ENCODE results near the gene SCAPER.

The SCAPER gene

DNA sequence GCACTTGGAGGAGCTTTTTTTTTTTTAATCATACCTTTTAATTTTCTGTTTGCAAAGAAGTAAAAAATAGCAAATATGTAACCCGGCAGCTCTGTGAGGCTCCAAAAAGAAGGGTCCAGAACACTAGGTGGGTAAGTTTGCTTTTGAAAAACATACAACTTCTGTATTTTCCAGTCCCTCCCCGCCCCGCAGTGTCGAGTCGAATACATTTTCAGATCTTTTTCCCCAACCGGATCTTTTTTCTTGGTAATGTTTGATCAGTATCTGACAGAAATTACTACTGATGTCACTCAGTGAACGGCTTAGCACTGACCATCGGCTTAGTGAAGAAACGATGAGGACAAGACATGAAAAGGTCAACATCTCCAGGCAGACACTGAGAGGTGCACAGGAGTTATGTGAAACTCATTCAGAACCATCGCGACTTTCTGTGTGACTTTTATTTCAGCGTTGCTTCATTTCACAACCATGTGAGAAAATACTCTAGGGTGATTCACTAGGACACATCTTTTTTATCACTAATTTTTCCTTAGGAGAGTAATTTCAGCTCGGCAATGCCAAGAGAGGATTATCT, 557.6 kb downstream of the SCAPER start:
- no peak for DNase-seq

DNA sequence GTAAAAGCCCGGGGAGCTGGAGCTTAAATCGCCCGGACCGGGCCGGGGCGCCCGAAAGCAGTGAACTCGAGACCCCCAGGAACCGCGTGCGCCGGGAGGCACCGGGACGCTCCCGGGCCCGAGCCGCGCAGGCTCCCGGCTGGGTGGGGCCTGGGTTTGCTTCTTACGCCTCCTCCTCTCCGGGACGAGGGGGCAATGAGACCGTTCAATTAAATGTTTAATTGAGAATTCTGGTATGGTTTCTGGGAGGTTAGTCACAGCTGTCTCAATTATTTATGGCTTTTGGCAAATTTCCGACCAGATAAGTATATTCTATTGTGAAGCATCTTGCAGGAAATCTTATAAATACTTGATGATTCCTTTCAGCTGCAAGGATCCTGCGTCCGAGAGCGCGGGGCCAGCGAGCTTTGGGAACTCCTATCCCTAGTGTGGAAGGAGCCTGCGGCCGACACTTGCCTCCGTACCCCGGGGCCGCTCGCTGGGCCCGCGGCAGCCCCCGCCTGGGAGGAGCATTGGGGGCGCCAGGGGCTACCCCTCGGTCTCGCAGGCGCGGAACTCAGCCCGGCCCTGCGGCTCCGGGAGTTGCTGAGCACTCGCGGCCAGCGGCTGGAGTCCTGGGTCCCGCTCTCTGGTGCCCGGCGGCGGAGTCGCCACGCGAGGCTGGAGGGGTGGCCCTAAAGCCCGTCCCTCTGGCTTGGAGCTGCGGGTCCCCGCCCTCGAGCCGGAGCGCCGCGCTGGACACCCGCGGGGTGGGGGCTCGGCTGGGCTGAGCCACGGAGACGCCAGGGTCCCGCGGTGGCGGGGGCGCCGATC, 558.3 kb downstream of the SCAPER start:
- DNase-seq, result no peak

DNA sequence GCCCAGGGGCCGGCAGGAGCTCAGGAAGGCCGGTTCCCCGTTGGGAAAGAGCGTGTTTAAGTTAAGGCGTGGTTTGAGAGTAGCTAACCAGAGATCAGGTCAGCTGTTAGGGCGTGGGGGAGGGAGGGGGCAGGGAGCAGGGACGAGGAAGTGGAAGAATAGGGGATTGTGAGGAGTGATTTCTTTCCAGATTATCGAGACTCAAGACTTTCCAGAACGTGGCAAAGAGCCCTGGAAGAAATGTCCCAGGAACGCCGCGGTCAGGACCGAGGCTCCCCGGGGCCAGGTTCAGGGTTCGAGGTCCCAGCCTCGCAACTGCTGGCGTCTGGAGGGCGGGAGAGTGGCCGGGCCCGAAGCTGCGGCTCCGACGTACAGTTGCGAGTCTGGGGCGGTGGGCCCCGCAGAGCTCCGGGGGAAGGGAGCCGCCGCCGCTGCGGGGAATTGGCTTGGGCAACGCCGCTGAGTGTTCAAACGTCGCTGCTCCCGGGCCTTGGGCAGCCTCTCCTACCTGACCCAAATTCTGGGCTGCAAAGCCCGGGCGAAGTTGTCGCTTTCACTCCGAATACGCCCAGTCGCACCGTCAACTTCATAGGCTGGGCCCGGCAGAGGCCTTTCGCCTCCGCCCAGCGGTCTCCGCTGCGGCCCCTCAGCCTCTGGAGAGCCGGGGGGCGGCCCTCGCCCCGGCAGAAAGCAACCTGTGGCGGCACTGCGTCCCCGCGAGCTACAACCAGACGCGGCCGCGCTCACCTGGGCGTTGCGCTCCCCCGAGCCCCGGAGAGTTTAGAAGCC, 559.1 kb downstream of the SCAPER start:
- no peak for DNase-seq

DNA sequence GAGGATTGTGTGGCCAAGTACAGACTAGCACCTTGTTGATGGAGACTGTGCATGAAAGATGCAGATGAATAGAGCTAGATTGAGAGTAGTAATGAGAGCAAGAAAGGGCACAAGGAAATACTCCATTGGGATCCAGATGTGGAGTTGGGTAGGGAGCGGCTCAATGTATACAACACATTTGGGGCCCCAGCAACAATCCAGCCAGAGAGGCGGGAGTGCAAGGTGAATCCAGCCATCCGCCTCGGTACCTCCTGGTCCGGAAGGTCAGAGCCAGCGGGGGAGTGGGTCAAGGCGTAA, 559.6 kb downstream of the SCAPER start:
- no peak for DNase-seq

DNA sequence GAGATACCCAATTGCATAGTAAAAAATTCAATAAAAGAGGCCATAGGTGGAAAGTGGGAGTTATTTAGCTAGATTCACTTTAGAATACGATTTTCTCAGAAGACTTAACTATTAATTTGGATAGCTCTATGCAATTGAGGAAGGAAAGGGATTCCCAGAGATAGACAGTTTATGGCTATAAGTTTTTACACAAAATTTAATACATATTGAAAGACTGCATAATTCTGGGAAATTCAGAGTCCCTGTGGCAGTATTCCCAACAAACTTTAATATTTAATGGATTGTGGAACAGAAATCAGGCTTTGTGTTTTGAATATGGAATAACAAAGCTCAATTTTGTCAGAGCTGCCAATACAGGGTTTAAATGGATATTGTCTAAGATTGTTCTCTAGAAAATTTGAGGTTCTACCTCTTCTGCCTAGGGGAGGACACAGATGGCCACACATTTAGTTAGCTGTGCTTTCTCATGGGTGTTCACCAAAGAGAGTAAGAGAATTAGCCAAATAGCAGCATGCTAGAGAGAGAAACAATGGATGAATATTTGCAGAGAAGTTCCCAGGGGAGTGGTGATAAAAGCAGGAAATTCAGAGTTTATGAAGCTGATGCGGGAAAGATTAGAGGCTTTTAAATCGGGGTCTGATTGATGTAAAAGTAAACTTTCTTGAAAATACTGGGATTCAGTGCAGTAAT, 560.1 kb downstream of the SCAPER start:
- DNase-seq, result no peak

DNA sequence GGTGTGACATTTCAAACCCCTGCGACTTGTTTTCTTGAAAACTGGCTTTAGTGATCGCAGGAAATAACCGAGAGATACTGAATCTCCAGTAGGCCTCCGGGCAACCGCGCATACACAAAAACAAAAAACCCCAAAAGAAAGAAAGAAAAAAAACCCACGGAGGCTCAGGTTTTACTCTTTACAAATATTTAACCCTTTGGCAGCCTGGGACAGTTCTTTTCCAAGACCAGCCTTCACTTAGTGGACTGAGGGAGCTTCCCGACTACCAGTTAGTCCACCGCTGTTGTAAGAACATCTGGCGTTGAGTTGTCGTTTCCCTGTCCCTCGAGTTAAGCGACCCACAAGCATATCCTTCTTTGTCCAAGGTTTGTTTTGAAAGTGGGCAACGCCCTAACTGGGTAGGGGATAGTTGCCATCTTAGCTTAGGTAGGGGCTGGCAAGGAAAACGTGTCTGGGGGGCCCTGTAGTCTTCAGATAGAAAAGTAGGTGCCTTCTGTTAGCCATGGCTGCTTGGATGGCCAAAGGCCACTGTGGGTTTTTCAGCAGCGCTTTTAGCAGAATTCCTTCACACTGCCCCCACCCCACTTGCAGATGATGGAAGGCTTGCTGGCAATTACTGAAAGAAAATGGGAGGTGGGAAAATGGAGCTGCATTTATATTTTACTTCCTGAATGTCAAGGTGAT, 561.7 kb downstream of the SCAPER start:
- peak in 2 of 3 experiments; percentile 58 to 70 for DNase-seq

DNA sequence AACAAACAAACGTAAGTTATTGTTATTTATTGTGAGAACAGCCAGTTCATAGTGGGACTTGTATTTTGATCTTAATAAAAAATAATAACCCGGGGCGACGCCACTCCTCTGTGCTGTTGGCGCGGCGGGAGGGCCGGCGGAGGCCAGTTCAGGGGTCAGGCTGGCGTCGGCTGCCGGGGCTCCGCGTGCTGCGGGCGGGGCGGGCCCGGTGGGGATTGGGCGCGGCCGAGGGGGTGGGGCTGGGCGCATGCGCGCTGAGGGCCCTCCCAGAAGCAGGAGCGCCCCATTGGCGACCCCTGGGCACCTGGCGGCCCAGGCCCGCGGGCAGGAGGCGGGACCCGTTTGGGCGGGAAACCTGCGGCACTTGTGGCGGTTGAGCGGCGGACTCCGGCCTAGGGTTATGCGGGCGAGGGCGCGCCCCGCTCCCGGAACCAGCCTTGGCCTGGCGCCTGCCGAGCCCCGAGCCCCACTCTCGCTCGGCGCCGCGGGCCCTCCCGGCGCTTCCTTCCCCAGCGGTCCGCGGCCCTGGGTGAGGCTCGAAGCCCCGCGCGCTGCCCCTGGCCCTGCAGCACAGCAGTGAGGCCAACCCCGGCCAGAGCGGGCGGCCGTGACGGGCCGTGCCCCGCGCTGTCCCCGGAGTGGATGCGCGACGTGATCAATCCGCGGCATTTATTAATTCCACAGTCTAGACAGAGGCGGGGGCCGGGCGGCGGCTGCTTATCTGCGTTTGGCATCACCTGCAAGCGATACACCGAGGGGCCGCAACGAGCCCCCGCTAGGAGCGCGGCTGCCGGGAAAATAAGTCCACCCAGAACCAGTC, 562.5 kb downstream of the SCAPER start:
- DNase-seq, result peak in 2 of 3 experiments; percentile 89 to 93

DNA sequence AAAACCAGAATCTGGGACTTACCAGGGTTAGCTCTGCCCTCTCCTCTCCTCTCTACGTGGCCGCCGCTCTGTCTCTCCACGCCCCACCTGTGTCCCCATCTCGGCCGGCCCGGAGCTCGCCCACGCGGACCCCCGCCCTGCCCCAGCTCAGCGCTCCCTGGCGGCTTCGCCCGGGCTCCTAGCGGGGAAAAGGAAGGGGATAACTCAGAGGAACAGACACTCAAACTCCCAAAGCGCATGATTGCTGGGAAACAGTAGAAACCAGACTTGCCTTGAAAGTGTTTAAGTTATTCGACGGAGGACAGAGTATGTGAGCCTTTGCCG, 563.1 kb downstream of the SCAPER start:
- DNase-seq, result peak in 1 of 3 experiments; percentile 91

DNA sequence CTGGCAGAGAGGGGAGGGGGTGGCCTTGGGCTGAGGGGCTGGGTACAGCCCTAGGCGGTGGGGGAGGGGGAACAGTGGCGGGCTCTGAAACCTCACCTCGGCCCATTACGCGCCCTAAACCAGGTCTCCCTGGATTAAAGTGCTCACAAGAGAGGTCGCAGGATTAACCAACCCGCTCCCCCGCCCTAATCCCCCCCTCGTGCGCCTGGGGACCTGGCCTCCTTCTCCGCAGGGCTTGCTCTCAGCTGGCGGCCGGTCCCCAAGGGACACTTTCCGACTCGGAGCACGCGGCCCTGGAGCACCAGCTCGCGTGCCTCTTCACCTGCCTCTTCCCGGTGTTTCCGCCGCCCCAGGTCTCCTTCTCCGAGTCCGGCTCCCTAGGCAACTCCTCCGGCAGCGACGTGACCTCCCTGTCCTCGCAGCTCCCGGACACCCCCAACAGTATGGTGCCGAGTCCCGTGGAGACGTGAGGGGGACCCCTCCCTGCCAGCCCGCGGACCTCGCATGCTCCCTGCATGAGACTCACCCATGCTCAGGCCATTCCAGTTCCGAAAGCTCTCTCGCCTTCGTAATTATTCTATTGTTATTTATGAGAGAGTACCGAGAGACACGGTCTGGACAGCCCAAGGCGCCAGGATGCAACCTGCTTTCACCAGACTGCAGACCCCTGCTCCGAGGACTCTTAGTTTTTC, 563.6 kb downstream of the SCAPER start:
- DNase-seq, result peak; percentile 28 to 94 (median 90)

DNA sequence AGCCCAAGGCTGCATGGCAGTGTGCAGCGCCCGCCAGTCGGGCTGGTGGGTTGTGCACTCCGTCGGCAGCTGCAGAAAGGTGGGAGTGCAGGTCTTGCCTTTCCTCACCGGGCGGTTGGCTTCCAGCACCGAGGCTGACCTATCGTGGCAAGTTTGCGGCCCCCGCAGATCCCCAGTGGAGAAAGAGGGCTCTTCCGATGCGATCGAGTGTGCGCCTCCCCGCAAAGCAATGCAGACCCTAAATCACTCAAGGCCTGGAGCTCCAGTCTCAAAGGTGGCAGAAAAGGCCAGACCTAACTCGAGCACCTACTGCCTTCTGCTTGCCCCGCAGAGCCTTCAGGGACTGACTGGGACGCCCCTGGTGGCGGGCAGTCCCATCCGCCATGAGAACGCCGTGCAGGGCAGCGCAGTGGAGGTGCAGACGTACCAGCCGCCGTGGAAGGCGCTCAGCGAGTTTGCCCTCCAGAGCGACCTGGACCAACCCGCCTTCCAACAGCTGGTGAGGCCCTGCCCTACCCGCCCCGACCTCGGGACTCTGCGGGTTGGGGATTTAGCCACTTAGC, 564.3 kb downstream of the SCAPER start:
- peak in 2 of 3 experiments; percentile 90 to 93 for DNase-seq

DNA sequence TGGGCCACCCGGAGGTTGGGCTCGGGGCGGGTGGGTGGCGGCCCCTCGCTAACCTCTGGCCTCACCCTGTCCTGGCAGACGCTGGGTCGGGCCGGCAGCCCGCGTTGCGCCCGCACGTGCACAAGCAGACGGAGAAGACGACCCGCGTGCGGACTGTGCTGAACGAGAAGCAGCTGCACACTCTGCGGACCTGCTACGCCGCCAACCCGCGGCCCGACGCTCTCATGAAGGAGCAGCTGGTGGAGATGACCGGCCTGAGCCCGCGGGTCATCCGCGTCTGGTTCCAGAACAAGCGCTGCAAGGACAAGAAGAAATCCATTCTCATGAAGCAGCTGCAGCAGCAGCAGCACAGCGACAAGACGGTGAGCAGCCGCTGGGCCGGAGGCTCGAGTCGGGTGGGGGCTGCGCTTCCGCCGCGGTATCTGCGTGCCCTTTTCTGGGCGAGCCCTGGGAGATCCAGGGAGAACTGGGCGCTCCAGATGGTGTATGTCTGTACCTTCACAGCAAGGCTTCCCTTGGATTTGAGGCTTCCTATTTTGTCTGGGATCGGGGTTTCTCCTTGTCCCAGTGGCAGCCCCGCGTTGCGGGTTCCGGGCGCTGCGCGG, 564.8 kb downstream of the SCAPER start:
- DNase-seq, result peak; percentile 3 to 84 (median 81)

DNA sequence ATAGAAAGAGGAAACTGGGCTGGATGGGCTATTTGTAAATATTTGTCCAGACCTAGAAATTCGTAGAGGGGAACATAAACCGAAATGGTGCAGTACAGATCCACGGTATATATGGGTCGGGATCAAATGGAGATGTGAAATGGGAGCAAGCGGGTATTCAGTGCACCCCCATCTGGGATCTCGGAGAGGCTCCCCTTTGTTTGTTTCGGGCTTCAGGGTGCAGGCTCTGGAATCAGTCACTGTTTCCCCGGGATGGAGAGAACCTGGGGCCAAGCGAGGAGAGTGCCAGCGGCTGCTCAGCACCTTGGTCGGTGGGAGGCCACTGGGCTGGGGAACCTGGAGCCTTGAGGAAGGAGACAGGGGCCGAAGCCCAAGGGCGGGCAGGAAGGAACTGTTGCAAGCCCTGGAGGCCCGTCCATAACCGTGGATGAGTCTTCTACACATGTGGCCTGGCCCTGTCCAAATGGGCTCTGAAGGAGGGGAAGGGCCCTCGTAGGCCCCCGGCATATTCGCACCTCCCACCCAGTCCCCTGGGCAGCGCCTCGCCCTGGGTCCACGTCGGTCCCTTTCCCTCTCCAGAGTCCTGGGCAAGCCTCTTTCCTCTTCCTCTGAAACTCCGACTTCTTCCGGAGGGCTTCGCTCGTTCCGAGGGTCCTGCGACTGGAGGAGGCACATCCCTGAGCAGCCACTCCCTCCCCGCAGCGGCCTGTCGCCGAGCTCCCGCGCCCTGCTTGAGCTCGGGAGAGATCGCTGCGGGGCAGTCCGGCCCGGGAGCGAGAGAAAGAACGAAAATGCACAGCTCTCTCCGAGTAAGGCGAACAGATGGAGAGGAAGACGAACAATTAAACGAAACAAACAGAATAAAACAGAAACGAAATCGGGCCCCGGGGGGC, 565.6 kb downstream of the SCAPER start:
- DNase-seq, result peak in 1 of 3 experiments; percentile 74

DNA sequence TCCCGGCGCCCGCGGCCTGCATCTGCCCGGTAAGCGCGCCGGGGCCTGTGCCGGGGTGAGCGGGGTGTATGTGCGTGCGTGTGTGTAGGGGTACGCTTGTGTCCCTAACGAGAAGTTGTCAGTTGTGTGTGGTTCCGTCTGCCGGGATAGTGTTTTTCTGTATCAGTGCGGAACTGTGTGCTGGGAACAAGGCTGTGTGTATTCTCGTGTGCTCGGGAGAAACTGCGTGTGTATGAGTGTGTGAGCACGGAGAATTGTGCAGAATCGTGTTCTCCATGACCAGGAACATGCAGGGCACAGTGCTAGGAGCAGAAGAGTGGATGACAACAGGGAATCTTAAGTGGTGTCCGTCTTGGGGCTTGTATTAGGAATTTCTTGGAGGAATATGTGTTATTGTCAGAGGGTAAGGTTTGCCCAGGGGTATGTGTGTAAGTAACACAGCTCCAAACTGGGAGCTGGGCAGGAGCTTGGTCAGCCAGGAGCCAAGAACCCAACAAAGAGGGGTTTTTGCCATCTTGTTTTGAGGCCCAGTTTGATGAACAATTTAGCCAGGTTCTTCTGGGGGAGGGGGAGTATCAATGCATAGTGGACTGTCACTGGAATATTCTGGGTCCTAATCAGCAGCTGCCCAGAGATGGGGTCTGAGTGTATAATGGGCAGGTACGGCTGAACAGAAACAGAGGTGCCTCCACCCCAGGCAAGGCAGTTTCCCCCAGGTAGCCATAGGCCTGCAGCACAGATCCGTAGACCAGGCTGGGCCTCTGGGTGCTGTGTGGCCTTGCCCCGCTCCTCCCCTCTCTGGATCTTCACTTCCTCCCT, 566.4 kb downstream of the SCAPER start:
- DNase-seq, result no peak

DNA sequence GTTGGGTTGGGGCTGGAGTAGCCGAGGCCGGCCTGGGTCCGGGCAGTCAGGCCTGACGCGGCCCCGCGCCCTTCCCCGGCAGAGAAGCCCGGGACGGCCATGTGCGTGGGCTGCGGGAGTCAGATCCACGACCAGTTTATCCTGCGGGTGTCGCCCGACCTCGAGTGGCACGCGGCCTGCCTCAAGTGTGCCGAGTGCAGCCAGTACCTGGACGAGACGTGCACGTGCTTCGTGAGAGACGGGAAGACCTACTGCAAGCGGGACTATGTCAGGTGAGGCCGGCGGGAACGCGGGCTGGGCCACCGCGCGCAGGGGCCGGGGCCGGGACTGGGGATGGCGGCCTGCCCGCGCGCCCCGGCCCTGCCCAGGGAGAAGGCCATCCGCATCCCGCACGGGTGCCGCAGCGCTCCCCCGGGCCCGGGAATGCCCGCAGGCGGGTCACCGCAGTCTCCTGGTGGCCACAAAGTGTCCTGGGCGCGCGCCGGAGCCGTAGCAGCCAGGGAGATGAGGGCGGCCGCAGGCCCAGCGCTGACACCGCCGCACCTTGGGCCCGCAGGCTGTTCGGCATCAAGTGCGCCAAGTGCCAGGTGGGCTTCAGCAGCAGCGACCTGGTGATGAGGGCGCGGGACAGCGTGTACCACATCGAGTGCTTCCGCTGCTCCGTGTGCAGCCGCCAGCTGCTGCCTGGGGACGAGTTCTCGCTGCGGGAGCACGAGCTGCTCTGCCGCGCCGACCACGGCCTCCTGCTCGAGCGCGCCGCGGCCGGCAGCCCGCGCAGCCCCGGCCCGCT, 567.2 kb downstream of the SCAPER start:
- DNase-seq, result no peak

DNA sequence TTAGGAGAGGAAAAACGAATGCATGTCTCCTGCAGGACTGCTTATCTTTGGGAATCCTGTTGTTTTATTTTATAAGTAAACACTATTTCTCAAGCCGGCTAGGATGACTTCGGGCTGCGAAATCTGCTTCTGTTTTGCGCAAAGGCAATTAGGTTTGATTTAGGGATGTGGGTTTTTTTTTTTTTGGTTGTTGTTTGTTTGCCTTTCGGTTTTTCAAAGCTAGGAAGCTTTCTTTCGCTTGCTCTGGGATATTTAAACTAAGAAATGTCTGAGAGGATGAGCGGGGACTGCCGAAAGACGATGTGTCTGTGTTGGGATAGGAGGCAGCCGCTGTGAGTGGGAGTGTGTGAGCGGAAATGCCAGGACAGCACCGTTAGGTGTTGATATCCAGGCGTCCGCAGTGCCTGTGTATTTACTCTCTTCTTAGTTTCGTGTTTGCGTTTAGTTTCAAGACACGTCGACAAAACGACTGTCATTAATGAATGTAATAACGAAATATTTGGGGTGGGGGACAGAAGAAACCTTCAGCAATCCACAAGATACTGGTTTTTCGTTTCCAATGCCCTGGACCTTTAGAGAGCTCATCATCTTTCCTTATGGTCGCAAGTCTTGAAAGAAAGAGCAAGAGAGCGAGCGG, 568.0 kb downstream of the SCAPER start:
- no peak for DNase-seq

DNA sequence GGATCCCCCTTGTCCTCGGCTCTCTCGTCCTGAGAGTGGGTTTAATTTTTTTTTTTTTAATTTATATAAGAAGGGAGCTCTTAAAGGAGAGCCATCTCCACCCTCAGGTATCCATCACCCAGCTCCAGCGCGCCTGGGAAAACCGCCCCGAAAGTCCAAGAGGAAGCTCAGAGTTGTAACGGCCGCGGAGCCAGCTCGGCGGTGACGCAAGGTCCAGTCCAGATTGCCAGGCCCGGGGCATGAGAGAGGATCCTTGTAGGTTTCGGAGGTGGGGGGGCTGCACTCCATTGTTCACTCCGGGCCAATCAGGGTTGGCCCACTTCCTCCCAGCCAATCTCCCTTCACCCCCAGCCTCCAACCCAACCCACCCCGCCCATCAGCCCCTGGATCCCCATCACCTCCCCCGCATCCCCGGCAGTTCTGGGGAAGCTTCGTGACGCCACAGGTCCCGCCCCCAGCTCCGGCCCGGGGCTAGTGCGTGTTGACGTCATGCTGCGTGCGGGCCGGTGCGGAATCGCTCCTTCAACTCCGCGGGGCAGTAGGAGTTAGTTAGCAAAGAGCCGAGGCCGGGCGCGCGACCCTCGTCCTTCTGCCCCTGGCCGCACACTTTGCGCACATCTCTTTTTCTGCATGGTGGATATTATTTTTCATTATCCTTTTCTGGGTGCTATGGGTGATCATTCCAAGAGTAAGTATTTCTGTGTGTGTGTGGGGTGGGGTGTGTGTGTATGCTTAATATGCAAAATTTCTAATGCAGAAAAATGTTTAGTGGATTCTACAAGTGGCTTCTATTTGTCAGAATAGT, 568.7 kb downstream of the SCAPER start, which contains the start of gene ISL2:
TSS of gene ISL2 (plus strand) at position 520 of the 805 bp plus-strand sequence. CDS start at position 631, 111 bp downstream.
- DNase-seq, result no peak
